ENCODE measurements around the gene GABRG2. TPM values are rescaled to one million over a fixed set of nuclear protein-coding genes. Genes with fewer than 3 reads are reported as not detected.

The GABRG2 gene
- total and polyA plus RNA-seq, 2 donors (not counting 3 experiments of a cell fraction or from before 2014, with no cell fraction given), result not detected

DNA sequence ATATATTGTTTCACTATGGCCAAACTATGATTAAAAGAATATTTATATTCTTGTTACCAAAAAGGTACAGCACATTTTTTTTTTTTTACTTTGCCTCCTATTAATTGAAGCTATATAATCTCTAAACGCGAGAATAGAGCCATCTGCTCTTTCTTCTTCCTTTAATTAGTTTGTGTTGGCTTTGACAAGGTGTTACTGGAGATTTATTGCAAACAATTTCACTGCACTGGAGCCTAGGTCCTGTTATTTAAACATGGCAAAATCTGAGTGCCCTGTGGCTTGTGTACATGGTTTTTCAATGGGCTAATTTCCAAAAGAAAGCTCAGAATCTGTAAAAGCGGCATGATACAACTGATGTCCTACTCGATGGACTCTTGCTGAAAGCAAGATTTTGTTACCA lies 40.8 kb upstream of the GABRG2 start:
- Histone ChIP-seq H3K9me1 (replicated peaks; ENCODE audit: control insufficient read depth, extremely low read depth, insufficient read depth, low read length) (no peaks in the 10 kb centered on the region), H3K27ac (ENCODE audit: insufficient read depth, low read depth, low read length) (no peak overlapping the region), H3K4me2 (ENCODE audit: insufficient read depth, low read length) (no peak overlapping the region), H3K79me2 (ENCODE audit: control insufficient read depth, insufficient read depth, low read length) (no peaks in the 10 kb centered on the region), H3K4me3 (replicated peaks in 1 of 3; ENCODE audit: insufficient read depth in 1 of 3, low read depth in 1 of 3, low read length in 3 of 3) (no peak overlapping the region), H3K9ac (replicated peaks; ENCODE audit: extremely low read depth, insufficient read depth, low read length) (no peak overlapping the region), H4K20me1 (replicated peaks; ENCODE audit: control insufficient read depth, extremely low read depth, insufficient read depth, low read length) (no peaks in the 10 kb centered on the region), H3K27me3 (ENCODE audit: control insufficient read depth in 2 of 2, insufficient read depth in 2 of 2, low read length in 2 of 2) (no peaks in the 10 kb centered on the region), H3K36me3 (ENCODE audit: control insufficient read depth in 2 of 2, extremely low read depth in 1 of 2, insufficient read depth in 2 of 2, low read length in 2 of 2) (no peaks in the 10 kb centered on the region), H3K9me3 (replicated peaks; ENCODE audit: control insufficient read depth, insufficient read depth, low read length) (no peaks in the 10 kb centered on the region), H3K4me1 (ENCODE audit: control insufficient read depth, extremely low read depth, insufficient read depth, low read length) (no peaks in the 10 kb centered on the region), H2AFZ (ENCODE audit: low read depth, low read length) (no peak overlapping the region)
- DNase-seq (ENCODE audit: low read depth, low spot score) (no peak), FAIRE-seq (no peak)
- CTCF ChIA-PET, result interaction anchor here (1.6 kb wide), 1 partner anchor 14 kb away, joined by 3 read pairs; no protein-coding TSS in a partner anchor
- TF ChIP-seq, protein P1, sequence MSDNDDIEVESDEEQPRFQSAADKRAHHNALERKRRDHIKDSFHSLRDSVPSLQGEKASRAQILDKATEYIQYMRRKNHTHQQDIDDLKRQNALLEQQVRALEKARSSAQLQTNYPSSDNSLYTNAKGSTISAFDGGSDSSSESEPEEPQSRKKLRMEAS (IDR thresholded peaks at IDR 0.05; ENCODE audit: insufficient read depth, insufficient read length), result no peak
- TF ChIP-seq, protein P2, sequence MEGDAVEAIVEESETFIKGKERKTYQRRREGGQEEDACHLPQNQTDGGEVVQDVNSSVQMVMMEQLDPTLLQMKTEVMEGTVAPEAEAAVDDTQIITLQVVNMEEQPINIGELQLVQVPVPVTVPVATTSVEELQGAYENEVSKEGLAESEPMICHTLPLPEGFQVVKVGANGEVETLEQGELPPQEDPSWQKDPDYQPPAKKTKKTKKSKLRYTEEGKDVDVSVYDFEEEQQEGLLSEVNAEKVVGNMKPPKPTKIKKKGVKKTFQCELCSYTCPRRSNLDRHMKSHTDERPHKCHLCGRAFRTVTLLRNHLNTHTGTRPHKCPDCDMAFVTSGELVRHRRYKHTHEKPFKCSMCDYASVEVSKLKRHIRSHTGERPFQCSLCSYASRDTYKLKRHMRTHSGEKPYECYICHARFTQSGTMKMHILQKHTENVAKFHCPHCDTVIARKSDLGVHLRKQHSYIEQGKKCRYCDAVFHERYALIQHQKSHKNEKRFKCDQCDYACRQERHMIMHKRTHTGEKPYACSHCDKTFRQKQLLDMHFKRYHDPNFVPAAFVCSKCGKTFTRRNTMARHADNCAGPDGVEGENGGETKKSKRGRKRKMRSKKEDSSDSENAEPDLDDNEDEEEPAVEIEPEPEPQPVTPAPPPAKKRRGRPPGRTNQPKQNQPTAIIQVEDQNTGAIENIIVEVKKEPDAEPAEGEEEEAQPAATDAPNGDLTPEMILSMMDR (IDR thresholded peaks at IDR 0.05; ENCODE audit: extremely low read depth in 1 of 2, insufficient read depth in 1 of 2, low read depth in 1 of 2, low read length in 2 of 2), result no peak
- no peak for TF ChIP-seq FOS (IDR thresholded peaks at IDR 0.05; ENCODE audit: borderline replicate concordance, insufficient read depth, low read length)
- TF ChIP-seq MYC (IDR thresholded peaks at IDR 0.05; ENCODE audit: low read depth, low read length), result no peak
- TF ChIP-seq POLR2AphosphoS5 (IDR thresholded peaks at IDR 0.05; ENCODE audit: insufficient read depth, low read depth, low read length), result no peak
- no peak for TF ChIP-seq EZH2 (IDR thresholded peaks at IDR 0.05; ENCODE audit: borderline replicate concordance, low read depth, low read length, severe bottlenecking)
- no peak for TF ChIP-seq POLR2A (IDR thresholded peaks at IDR 0.05; ENCODE audit: low read depth, low read length)
- no peak for TF ChIP-seq GATA2 (IDR thresholded peaks at IDR 0.05; ENCODE audit: insufficient read depth, insufficient read length, low read depth, low read length)
- TF ChIP-seq JUN (IDR thresholded peaks at IDR 0.05; ENCODE audit: borderline replicate concordance, insufficient read depth, insufficient read length, low read depth), result no peak
- POLR2A ChIA-PET, result no interaction called here
- dilution Hi-C loops (cut with MboI; ENCODE audit: extremely low pct_ligation_motif_present, low sequenced_read_pairs) (no loop called here), intact Hi-C loops (cut with micrococcal nuclease) (no loop called here)
- BruUV-seq (replicated peaks), result no TSS peak
